Nephron progenitor cell (in vitro differentiated cells): Measurements from ENCODE around the gene KCNQ1OT1.

Source experiments
- DNase-seq: peaks from one replicate; pipeline ENCODE4 v3.0.0; 2021
- H3K27ac Mint-ChIP-seq: 2 replicates; pipeline ENCODE4 v1.8.0; 2021; ENCODE audit warnings: mild to moderate bottlenecking, moderate library complexity, mixed read lengths
- H3K27me3 Mint-ChIP-seq: 2 replicates; pipeline ENCODE4 v1.8.0; 2021; ENCODE audit warnings: mild to moderate bottlenecking, low read depth, mixed read lengths; ENCODE audit not compliant: poor library complexity
- H3K36me3 Mint-ChIP-seq: 2 replicates; pipeline ENCODE4 v1.8.0; 2021; ENCODE audit warnings: low read depth, mixed read lengths
- H3K4me1 Mint-ChIP-seq: 2 replicates; pipeline ENCODE4 v1.8.0; 2021; ENCODE audit warnings: mixed read lengths
- H3K4me3 Mint-ChIP-seq: 2 replicates; pipeline ENCODE4 v1.8.0; 2021; ENCODE audit warnings: mild to moderate bottlenecking, moderate library complexity, mixed read lengths
- H3K9me3 Mint-ChIP-seq: 2 replicates; pipeline ENCODE4 v1.8.0; 2021; ENCODE audit warnings: mild to moderate bottlenecking, moderate library complexity, mixed read lengths
- TF ChIP-seq, protein P1 (sequence below): fragments of 200-600 bp; sonication (generic); IDR thresholded peaks from 2 replicates; pipeline ENCODE4 v1.5.0; 2021; ENCODE audit warnings: antibody characterized with exemption

The KCNQ1OT1 gene

DNA sequence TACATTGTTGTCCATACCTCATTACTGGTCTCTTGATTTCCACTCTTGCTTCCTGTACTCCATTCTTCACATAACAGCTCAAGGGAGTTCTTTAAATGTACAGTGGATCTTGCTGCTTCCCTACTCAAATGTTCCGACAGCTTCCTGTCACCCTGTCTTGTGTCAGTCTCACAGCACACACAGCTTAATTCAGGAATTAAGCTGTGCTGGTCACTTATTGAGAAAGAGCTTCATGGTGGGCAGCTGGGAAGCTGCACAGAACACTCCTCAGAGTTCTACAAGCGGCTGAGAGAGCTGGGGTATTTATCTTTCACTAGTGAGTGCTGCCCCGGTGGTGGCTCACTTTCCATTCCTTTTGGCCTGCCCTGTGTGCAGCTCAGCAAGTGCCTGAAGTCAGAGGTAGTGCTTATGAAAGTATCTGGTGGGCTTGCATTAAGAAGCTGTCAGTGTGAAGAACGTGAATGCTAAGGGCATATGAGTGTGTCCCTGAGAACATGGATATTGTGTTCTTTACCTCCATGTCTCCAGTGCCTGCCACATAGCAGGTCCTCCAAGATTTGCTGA lies 48.7 kb downstream of the KCNQ1OT1 start:
- Mint-ChIP-seq H3K36me3 (peaks cover 98% of the 10 kb centered on the region), H3K27ac (no peak overlapping the region), H3K4me1 (peaks cover 13% of the 10 kb centered on the region)

DNA sequence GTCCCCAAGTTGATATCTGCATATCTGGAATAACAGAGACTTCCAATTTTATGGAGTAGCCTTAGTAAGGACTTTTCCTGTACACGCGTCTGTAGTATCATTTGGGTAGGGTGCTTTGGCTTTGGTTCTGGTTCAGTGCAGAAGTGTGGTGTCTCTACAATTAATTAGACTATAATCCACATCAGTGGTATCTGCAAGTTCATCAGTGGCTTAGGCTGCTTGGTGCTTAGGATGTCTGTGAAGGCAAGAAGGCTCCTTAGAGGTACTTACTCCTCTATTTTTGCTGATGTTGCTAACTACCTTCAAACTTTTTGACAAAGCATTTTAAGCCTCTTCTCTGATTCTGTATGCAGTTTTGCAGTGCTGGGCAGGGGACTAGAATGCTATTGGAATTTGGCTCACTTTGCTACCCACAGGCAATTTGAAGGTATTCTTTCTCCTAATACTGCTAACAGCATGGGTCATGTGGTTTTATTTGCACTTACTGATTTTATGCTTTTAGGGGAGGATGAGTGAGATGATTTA lies 49.4 kb downstream of the KCNQ1OT1 start:
- H3K9me3 Mint-ChIP-seq, result peaks cover 100% of the 10 kb centered on the region
- H3K27ac Mint-ChIP-seq, result no peak overlapping the region
- TF ChIP-seq, protein P1, sequence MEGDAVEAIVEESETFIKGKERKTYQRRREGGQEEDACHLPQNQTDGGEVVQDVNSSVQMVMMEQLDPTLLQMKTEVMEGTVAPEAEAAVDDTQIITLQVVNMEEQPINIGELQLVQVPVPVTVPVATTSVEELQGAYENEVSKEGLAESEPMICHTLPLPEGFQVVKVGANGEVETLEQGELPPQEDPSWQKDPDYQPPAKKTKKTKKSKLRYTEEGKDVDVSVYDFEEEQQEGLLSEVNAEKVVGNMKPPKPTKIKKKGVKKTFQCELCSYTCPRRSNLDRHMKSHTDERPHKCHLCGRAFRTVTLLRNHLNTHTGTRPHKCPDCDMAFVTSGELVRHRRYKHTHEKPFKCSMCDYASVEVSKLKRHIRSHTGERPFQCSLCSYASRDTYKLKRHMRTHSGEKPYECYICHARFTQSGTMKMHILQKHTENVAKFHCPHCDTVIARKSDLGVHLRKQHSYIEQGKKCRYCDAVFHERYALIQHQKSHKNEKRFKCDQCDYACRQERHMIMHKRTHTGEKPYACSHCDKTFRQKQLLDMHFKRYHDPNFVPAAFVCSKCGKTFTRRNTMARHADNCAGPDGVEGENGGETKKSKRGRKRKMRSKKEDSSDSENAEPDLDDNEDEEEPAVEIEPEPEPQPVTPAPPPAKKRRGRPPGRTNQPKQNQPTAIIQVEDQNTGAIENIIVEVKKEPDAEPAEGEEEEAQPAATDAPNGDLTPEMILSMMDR, result no peak
- peaks cover 3% of the 10 kb centered on the region for H3K27me3 Mint-ChIP-seq
- no peak for DNase-seq
- H3K4me3 Mint-ChIP-seq, result no peak overlapping the region
- peaks cover 11% of the 10 kb centered on the region for H3K4me1 Mint-ChIP-seq
- peaks cover 98% of the 10 kb centered on the region for H3K36me3 Mint-ChIP-seq

More for the DNA sequence above, 48.7 kb downstream of the KCNQ1OT1 start:
- Mint-ChIP-seq H3K9me3 (peaks cover 100% of the 10 kb centered on the region), H3K27me3 (peaks cover 3% of the 10 kb centered on the region), H3K4me3 (no peak overlapping the region)
- TF ChIP-seq, protein P1, result no peak
- no peak for DNase-seq

DNA sequence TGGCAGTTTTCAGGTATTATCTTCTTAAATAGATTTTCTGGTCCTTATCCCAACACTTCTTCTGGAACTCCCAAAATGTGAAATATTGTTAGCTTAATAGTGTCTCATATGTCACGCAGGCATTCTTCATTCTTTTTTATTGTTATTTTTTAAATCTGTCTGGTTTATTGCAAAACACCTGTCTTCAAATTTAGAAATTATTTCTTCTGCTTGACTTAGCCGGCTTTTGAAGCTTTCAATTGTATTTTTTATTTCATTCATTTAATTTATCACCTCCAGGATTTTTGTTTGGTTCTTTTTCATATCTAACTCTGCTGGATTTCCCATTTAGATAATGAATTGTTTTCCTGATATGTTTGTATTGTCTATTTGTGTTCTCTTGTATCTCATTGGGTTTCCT lies 49.9 kb downstream of the KCNQ1OT1 start:
- Mint-ChIP-seq H3K27ac (no peak overlapping the region), H3K4me1 (peaks cover 11% of the 10 kb centered on the region), H3K9me3 (peaks cover 100% of the 10 kb centered on the region), H3K4me3 (no peak overlapping the region), H3K36me3 (peaks cover 96% of the 10 kb centered on the region), H3K27me3 (peaks cover 3% of the 10 kb centered on the region)
- DNase-seq, result no peak
- TF ChIP-seq, protein P1, result no peak

DNA sequence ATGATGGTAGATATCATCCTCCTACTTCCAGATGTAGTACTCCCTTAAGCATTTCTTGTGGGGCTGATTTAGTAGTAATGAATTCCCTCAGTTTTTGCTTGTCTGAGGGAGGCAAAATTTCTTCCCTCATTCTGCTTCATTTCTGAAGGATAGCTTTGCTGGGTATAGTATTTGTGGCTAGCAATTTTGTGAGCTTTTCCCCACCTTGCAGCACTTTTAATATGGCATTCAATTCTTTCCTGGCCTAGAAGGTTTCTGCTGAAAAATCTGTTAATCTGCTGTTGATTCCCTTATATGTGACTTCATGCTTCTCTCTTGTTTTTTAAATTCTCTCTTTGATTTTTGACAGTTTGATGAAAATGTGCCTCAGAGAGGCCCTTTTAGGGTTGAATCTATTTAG lies 50.4 kb downstream of the KCNQ1OT1 start:
- H3K27ac Mint-ChIP-seq, result no peak overlapping the region
- H3K9me3 Mint-ChIP-seq, result peaks cover 100% of the 10 kb centered on the region
- peaks cover 96% of the 10 kb centered on the region for H3K36me3 Mint-ChIP-seq
- peaks cover 3% of the 10 kb centered on the region for H3K27me3 Mint-ChIP-seq
- no peak overlapping the region for H3K4me3 Mint-ChIP-seq
- TF ChIP-seq, protein P1, result no peak
- DNase-seq, result no peak
- H3K4me1 Mint-ChIP-seq, result peaks cover 6% of the 10 kb centered on the region

DNA sequence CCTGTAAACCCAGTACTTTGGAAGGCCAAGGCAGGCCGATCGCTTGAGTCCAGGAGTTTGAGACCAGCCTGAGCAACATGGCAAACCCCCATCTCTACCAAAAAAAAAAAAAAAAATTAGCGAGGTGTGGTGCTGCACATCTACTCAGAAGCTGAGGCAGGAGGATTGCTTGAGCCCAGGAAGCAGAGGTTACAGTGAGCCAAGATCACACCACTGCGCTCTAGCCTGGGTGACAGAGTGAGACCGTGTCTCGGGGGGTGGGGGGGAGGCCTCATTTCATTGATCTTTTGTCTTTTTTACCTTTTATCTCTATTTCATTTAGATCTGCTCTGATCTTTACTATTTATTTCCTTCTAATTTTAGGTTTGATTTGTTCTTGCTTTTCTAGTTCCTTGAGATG lies 51.8 kb downstream of the KCNQ1OT1 start:
- Mint-ChIP-seq H3K27ac (no peak overlapping the region), H3K36me3 (peaks cover 95% of the 10 kb centered on the region), H3K9me3 (peaks cover 100% of the 10 kb centered on the region), H3K27me3 (peaks cover 7% of the 10 kb centered on the region), H3K4me1 (no peaks in the 10 kb centered on the region), H3K4me3 (no peak overlapping the region)
- TF ChIP-seq, protein P1, result no peak
- no peak for DNase-seq

DNA sequence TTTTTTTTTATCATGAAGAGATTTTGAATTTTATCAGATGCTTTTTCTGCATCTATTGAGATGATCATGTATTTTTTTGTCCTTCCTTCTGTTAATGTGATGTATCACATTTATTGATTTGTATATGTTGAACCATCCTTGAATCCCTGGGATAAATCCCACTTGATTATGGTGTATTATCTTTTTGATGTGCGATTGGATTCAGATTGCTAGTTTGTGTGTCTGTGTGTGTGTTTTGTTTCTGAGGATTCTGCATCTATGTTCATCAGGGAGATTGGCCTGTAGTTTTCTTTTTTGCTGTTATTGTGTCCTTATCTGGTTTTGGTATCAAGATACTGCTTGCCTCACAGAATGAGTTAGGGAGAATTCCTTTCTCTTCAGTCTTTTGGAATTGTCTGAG lies 52.6 kb downstream of the KCNQ1OT1 start:
- Mint-ChIP-seq H3K4me3 (no peak overlapping the region), H3K9me3 (peaks cover 100% of the 10 kb centered on the region), H3K4me1 (no peaks in the 10 kb centered on the region), H3K27me3 (peaks cover 7% of the 10 kb centered on the region), H3K27ac (no peak overlapping the region), H3K36me3 (peaks cover 93% of the 10 kb centered on the region)
- TF ChIP-seq, protein P1, result no peak
- DNase-seq, result no peak
